GM19238 (cell line): Measurements from ENCODE around the gene SLAMF1.
"Not testable (repeated sequence)": the region's sequence is repeated elsewhere in the genome, so short reads cannot be mapped to it uniquely, and the experiment has no call there.

ENCODE experiments used
- DNase-seq: peaks from one replicate; pipeline ENCODE4 v3.0.0; 2011; ENCODE audit warnings: low spot score; ENCODE audit not compliant: insufficient read length

Gene SLAMF1

GRCh38 chr1:160646711-160647328 is at the start of gene SLAMF1:
Gene SLAMF1, minus strand, starts transcription at chr1:160647044. Its CDS starts 99 bp downstream, at chr1:160646945.
- no peak for DNase-seq

- DNase-seq: not testable (repeated sequence)
Observed at GRCh38 chr1:160692390-160692789, 45.5 kb upstream of the SLAMF1 start.

- DNase-seq: no peak
Observed at GRCh38 chr1:160685266-160685665, 38.4 kb upstream of the SLAMF1 start.

GRCh38 chr1:160682983-160683865 is 36.4 kb upstream of the SLAMF1 start:
- no peak for DNase-seq

GRCh38 chr1:160681891-160682140 is 35.0 kb upstream of the SLAMF1 start:
- DNase-seq: no peak

GRCh38 chr1:160681066-160681890 is 34.4 kb upstream of the SLAMF1 start:
- DNase-seq: no peak

- DNase-seq: no peak
Observed at GRCh38 chr1:160680399-160680798, 33.6 kb upstream of the SLAMF1 start.

- no peak for DNase-seq
Observed at GRCh38 chr1:160679893-160680292, 33.0 kb upstream of the SLAMF1 start.

GRCh38 chr1:160676869-160677597 is 30.2 kb upstream of the SLAMF1 start:
- no peak for DNase-seq

GRCh38 chr1:160675641-160676410 is 29.0 kb upstream of the SLAMF1 start:
- DNase-seq: no peak

GRCh38 chr1:160674415-160674814 is 27.6 kb upstream of the SLAMF1 start:
- no peak for DNase-seq

GRCh38 chr1:160672789-160673695 is 26.2 kb upstream of the SLAMF1 start:
- no peak for DNase-seq

GRCh38 chr1:160671603-160672517 is 25.0 kb upstream of the SLAMF1 start:
- DNase-seq: no peak

GRCh38 chr1:160670701-160671100 is 23.9 kb upstream of the SLAMF1 start:
- no peak for DNase-seq

- DNase-seq: no peak
Observed at GRCh38 chr1:160669802-160670201, 23.0 kb upstream of the SLAMF1 start.

- DNase-seq: no peak
Observed at GRCh38 chr1:160669276-160669675, 22.4 kb upstream of the SLAMF1 start.

- no peak for DNase-seq
Observed at GRCh38 chr1:160667896-160668295, 21.1 kb upstream of the SLAMF1 start.

GRCh38 chr1:160666079-160666442 is 19.2 kb upstream of the SLAMF1 start:
- DNase-seq: no peak
